K562 (cell line): ENCODE measurements around the gene TBPL2. TPM values are rescaled to one million over a fixed set of nuclear protein-coding genes. Genes with fewer than 3 reads are reported as not detected.
A peak's percentile ranks its signal among the peaks of the same experiment; 100 is the strongest.

Source experiments
- ATAC-seq: fragments of 200-7000 bp; cut with Tn5 transposase; 3 replicates; pipeline ENCODE4 v1.9.1; 2020; ENCODE audit warnings: moderate library complexity
- BruUV-seq: library from RNA; stranded (reverse); fragments of 400-500 nt; replicated peaks from 2 replicates; lab custom pipeline; 2021; lab: Mats Ljungman, UMichigan
- CTCF ChIA-PET: fragments of 300-600 bp; formaldehyde crosslinking; extraction: SDS; loops from one replicate; lab custom pipeline; 2021; ENCODE audit warnings: low intra/inter-chr PET ratio; lab: Yijun Ruan, JAX
- POLR2A ChIA-PET: fragments of 300-600, 350-650 bp; sonication (Branson Sonifier 250); formaldehyde crosslinking; extraction: SDS; loops from one replicate; lab custom pipeline; 2021; ENCODE audit warnings: antibody characterized with exemption, inconsistent platforms; lab: Yijun Ruan, JAX
- DNase-seq, 4 experiments: peaks; one replicate each; pipeline versions ENCODE4 v3.0.0 to v3.0.0-alpha.2; 2011 to 2018; ENCODE audit warnings: low spot score in 3 of 4, mixed read lengths in 3 of 4; ENCODE audit errors: extremely low read depth in 1 of 4
- FAIRE-seq: peaks from 2 replicates; lab custom pipeline; 2011; peaks lifted over from hg19 to GRCh38; lab: Jason Lieb, UNC
- H2AFZ ChIP-seq: 2 replicates; pipeline ENCODE4 v1.6.0; 2011; ENCODE audit warnings: low read depth, low read length, control low read depth, inconsistent platforms
- H3K27ac ChIP-seq: fragments of 200-600 bp; 3 replicates; pipeline ENCODE4 v1.8.0; 2011; ENCODE audit warnings: low read depth, mild to moderate bottlenecking, control low read depth, inconsistent platforms, low read length, moderate library complexity, mixed read lengths; ENCODE audit errors: extremely low read depth
- H3K27me3 ChIP-seq, 2 experiments: fragments of 300-600 bp in 1 of 2; 2 replicates in 1 of 2; 3 replicates in 1 of 2; pipeline versions ENCODE4 v1.6.0 to v1.8.0; 2011; ENCODE audit warnings: inconsistent platforms in 2 of 2, low read length in 2 of 2, mild to moderate bottlenecking in 1 of 2, mixed read lengths in 1 of 2, moderate library complexity in 1 of 2; ENCODE audit not compliant: control insufficient read depth in 2 of 2, insufficient read depth in 2 of 2
- H3K36me3 ChIP-seq: fragments of 300-600 bp; 3 replicates; pipeline ENCODE4 v1.8.0; 2011; ENCODE audit warnings: mild to moderate bottlenecking, low read length, inconsistent platforms; ENCODE audit not compliant: control insufficient read depth, insufficient read depth
- H3K4me1 ChIP-seq, 2 experiments: fragments of 200-600 bp in 1 of 2; replicated peaks in 1 of 2; 2 replicates in 1 of 2; 3 replicates in 1 of 2; pipeline versions ENCODE4 v1.5.1 to v1.8.0; 2011; ENCODE audit warnings: inconsistent platforms in 2 of 2, low read length in 2 of 2, mild to moderate bottlenecking in 1 of 2, mixed read lengths in 1 of 2, moderate library complexity in 1 of 2; ENCODE audit not compliant: control insufficient read depth in 2 of 2, insufficient read depth in 2 of 2
- H3K4me2 ChIP-seq: 2 replicates; pipeline ENCODE4 v1.6.1; 2011; ENCODE audit warnings: low read length, control low read depth, inconsistent platforms, mixed read lengths; ENCODE audit not compliant: insufficient read depth
- H3K4me3 ChIP-seq: fragments of 200-600 bp; sonication (generic), shearing (Covaris generic); 2 replicates; pipeline ENCODE4 v1.5.1; 2016; ENCODE audit warnings: control low read depth, inconsistent platforms
- H3K79me2 ChIP-seq: fragments of 200-600 bp; 3 replicates; pipeline ENCODE4 v1.8.0; 2011; ENCODE audit warnings: low read length, inconsistent platforms; ENCODE audit not compliant: control insufficient read depth, insufficient read depth
- H3K9ac ChIP-seq, 2 experiments: 2 replicates each; pipeline versions ENCODE4 v1.6.0 to v1.6.1; 2011; ENCODE audit warnings: low read depth in 2 of 2, low read length in 2 of 2, control low read depth in 1 of 2, inconsistent platforms in 1 of 2, mild to moderate bottlenecking in 1 of 2, mixed read lengths in 1 of 2; ENCODE audit not compliant: insufficient read depth in 1 of 2
- H3K9me1 ChIP-seq: one replicate; pipeline ENCODE4 v1.6.0; 2011; ENCODE audit warnings: inconsistent platforms, mild to moderate bottlenecking, low read length, moderate library complexity; ENCODE audit not compliant: control insufficient read depth, insufficient read depth
- H3K9me3 ChIP-seq: replicated peaks from 2 replicates; pipeline ENCODE4 v1.5.1; 2011; ENCODE audit warnings: low read depth, low read length, inconsistent platforms; ENCODE audit not compliant: control insufficient read depth, insufficient read depth
- H4K20me1 ChIP-seq: replicated peaks from 2 replicates; pipeline ENCODE4 v1.6.1; 2011; ENCODE audit warnings: low read length, inconsistent platforms, mixed read lengths; ENCODE audit not compliant: control insufficient read depth, insufficient read depth
- BHLHE40 ChIP-seq: IDR thresholded peaks from 2 replicates; pipeline ENCODE4 v1.6.1; 2011; ENCODE audit warnings: low read length, improper control_type of control experiment
- CEBPB ChIP-seq: fragments of 450-650 bp; IDR thresholded peaks from 2 replicates; pipeline ENCODE4 v1.6.1; 2016; ENCODE audit warnings: missing genetic modification characterization, missing compliant biosample characterization
- CEBPG ChIP-seq, 3 experiments: fragments of 200-800 bp in 1 of 3; sonication (Bioruptor generic) in 1 of 3; sonication (generic) in 1 of 3; formaldehyde crosslinking in 1 of 3; IDR thresholded peaks in 2 of 3; conservative IDR thresholded peaks in 1 of 3; 2 replicates each; pipeline versions ENCODE4 v1.6.1 to v1.8.0; 2016 to 2022; ENCODE audit warnings: missing compliant biosample characterization in 2 of 3, missing genetic modification characterization in 2 of 3, mild to moderate bottlenecking in 1 of 3, missing genetic modification reagents in 1 of 3
- CREB5 ChIP-seq: fragments of 250-450 bp; sonication (Bioruptor Pico); IDR thresholded peaks from 2 replicates; pipeline ENCODE4 v1.5.0; 2020; ENCODE audit warnings: mild to moderate bottlenecking
- EWSR1 ChIP-seq: fragments of 450-650 bp; IDR thresholded peaks from 2 replicates; pipeline ENCODE4 v1.6.1; 2018; ENCODE audit warnings: borderline replicate concordance, mild to moderate bottlenecking, low read depth, moderate library complexity; ENCODE audit not compliant: partially characterized antibody
- HLTF ChIP-seq: fragments of 450-650 bp; IDR thresholded peaks from 2 replicates; pipeline ENCODE4 v1.6.1; 2016
- MAX ChIP-seq: sonication (generic); formaldehyde crosslinking; IDR thresholded peaks from 2 replicates; pipeline ENCODE4 v1.9.0; 2022; ENCODE audit warnings: mild to moderate bottlenecking, missing genetic modification reagents
- NCOA1 ChIP-seq: fragments of 450-650 bp; IDR thresholded peaks from 2 replicates; pipeline ENCODE4 v1.6.1; 2016; ENCODE audit warnings: low read depth
- NFE2 ChIP-seq: IDR thresholded peaks from 2 replicates; pipeline ENCODE4 v1.6.1; 2014; ENCODE audit warnings: antibody characterized with exemption, low read depth
- RUNX1 ChIP-seq: sonication (generic); IDR thresholded peaks from 2 replicates; pipeline ENCODE4 v1.6.1; 2016; ENCODE audit warnings: antibody characterized with exemption, low read depth
- SIN3B ChIP-seq: fragments of 450-650 bp; IDR thresholded peaks from 2 replicates; pipeline ENCODE4 v1.6.1; 2017; ENCODE audit warnings: low read depth, mild to moderate bottlenecking, moderate library complexity
- SLC30A9 ChIP-seq: fragments of 250-450 bp; sonication (Bioruptor Pico); IDR thresholded peaks from 2 replicates; pipeline ENCODE4 v1.8.0; 2022; ENCODE audit warnings: mild to moderate bottlenecking, moderate library complexity
- SPI1 ChIP-seq: IDR thresholded peaks from 2 replicates; pipeline ENCODE4 v1.6.1; 2011; ENCODE audit warnings: low read depth, low read length, control low read depth, borderline replicate concordance
- XRCC3 ChIP-seq: fragments of 450-650 bp; IDR thresholded peaks from 2 replicates; pipeline ENCODE4 v1.6.1; 2017; ENCODE audit warnings: mild to moderate bottlenecking, moderate library complexity
- YBX1 ChIP-seq: fragments of 450-650 bp; IDR thresholded peaks from 2 replicates; pipeline ENCODE4 v1.7.1; 2016; ENCODE audit warnings: mild to moderate bottlenecking
- ZBTB33 ChIP-seq: sonication (generic); formaldehyde crosslinking; IDR thresholded peaks from 2 replicates; pipeline ENCODE4 v1.8.1; 2023; ENCODE audit warnings: mild to moderate bottlenecking, missing genetic modification reagents
- ZKSCAN8 ChIP-seq: fragments of 200-800 bp; sonication (Bioruptor generic); IDR thresholded peaks from 2 replicates; pipeline ENCODE4 v1.6.1; 2016; ENCODE audit warnings: missing genetic modification characterization, missing compliant biosample characterization
- ZNF263 ChIP-seq: sonication (generic); formaldehyde crosslinking; IDR thresholded peaks from 2 replicates; pipeline ENCODE4 v1.8.0; 2022; ENCODE audit warnings: mild to moderate bottlenecking, missing genetic modification reagents, borderline replicate concordance
- ZNF395 ChIP-seq: fragments of 200-800 bp; sonication (Bioruptor generic); IDR thresholded peaks from 2 replicates; pipeline ENCODE4 v1.6.1; 2017; ENCODE audit warnings: missing genetic modification characterization, missing compliant biosample characterization
- WGBS: fragments of 100-300 bp; shearing (Covaris generic); methylation state at CpG from one replicate; pipeline ENCODE4 v1.1.6; 2016; ENCODE audit warnings: low coverage, mixed read lengths; ENCODE audit not compliant: insufficient coverage; ENCODE audit errors: missing lambda C conversion rate; 5-methylcytosine and 5-hydroxymethylcytosine counted together
- in situ Hi-C: fragments of 300-500 bp; cut with MboI; formaldehyde crosslinking; loops from 4 replicates; pipeline ENCODE4 v1.15.0; 2018; ENCODE audit warnings: inconsistent platforms, mixed read lengths
- intact Hi-C: fragments of 100-400 bp; cut with micrococcal nuclease; formaldehyde crosslinking; loops from 2 replicates; pipeline ENCODE4 v1.14.2; 2022
- polyA plus RNA-seq, 8 experiments: library from polyadenylated mRNA; depleted of rRNA in 4 of 8; stranded (reverse) in 5 of 8; unstranded in 3 of 8; fragments of >200 nt; fragmentation: Nextera tagmentation in 2 of 8; fragmentation: Illumina TruSeq in 1 of 8; extraction: Ambion mirVana in 2 of 8; extraction: Trizol in 1 of 8; gene quantifications; 2 replicates each; pipeline versions ENCODE4 v1.2.1 to v1.2.3, GENCODE V29; 2011 to 2014; ENCODE audit warnings: inconsistent platforms in 1 of 8, missing spikeins in 1 of 8
- total RNA-seq, 7 experiments: library from RNA; depleted of rRNA in 6 of 7; stranded (reverse); fragments of >200 nt in 6 of 7; fragmentation: Illumina TruSeq in 2 of 7; extraction: Trizol in 2 of 7; gene quantifications; 2 replicates each; pipeline versions ENCODE4 v1.2.1 to v1.2.3, GENCODE V29; 2011 to 2021; ENCODE audit warnings: low replicate concordance in 1 of 7

The TBPL2 gene
- total and polyA plus RNA-seq, 9 of the 15 experiments (the other 6 are each of a cell fraction or from before 2014, with no cell fraction given): not detected

GRCh38 chr14:55470025-55470424, 29.6 kb upstream of the TBPL2 start:
- intact Hi-C loops (no loop called here), in situ Hi-C loops (no loop called here)
- DNase-seq (no peak), ATAC-seq (no peak), FAIRE-seq (no peak)
- no peaks in the 10 kb centered on the region for H3K36me3 ChIP-seq
- BruUV-seq: no TSS peak
- no peak overlapping the region for H3K27ac ChIP-seq
- WGBS: 0% methylated on average over 1 of the region's 1 CpG
- H3K9me3 ChIP-seq: no peaks in the 10 kb centered on the region
- H4K20me1 ChIP-seq: no peaks in the 10 kb centered on the region
- no peaks in the 10 kb centered on the region for H3K9me1 ChIP-seq
- ChIA-PET POLR2A (interaction anchor here (0.7 kb wide), 1 partner anchor 30 kb away, joined by 3 read pairs; no protein-coding TSS in a partner anchor), CTCF (no interaction called here)
- TF ChIP-seq ZKSCAN8 (CRISPR knock-in tag) (no peak), HLTF (no peak), SIN3B (no peak), MAX (CRISPR knock-in tag) (no peak), ZBTB33 (no peak), RUNX1 (no peak), EWSR1 (no peak), SPI1 (peak; percentile 82), BHLHE40 (no peak), CEBPB (tag) (peak; percentile 83), CREB5 (CRISPR knock-in tag) (no peak), NFE2 (no peak), YBX1 (no peak), NCOA1 (no peak), CEBPG (CRISPR knock-in tag; IDR thresholded peaks at IDR 0.05) (no peak), CEBPG (tag; conservative IDR thresholded peaks at IDR 0.05 in 1 of 2, IDR thresholded peaks at IDR 0.05 in 1 of 2) (peak; percentile 63 to 74), XRCC3 (no peak), SLC30A9 (CRISPR knock-in tag) (no peak), ZNF395 (CRISPR knock-in tag) (no peak), ZNF263 (CRISPR knock-in tag) (no peak)
- H3K27me3 ChIP-seq: peaks cover 2 to 11% of the 10 kb centered on the region in 2 experiments; a peak in 3 of 5 replicates
- H3K4me1 ChIP-seq: no peaks in the 10 kb centered on the region; a peak in 1 of 5 replicates
- H3K9ac ChIP-seq: no peak overlapping the region
- H3K4me2 ChIP-seq: no peak overlapping the region
- no peak overlapping the region for H2AFZ ChIP-seq
- no peaks in the 10 kb centered on the region for H3K79me2 ChIP-seq
- H3K4me3 ChIP-seq: no peak overlapping the region
